Activated T-helper 9 cell treated with anti-CD3 and anti-CD28 coated beads, Interleukin-2, amount 50 U/mL, for 16 hours (primary cell): ENCODE measurements around the gene CXCR4.
"Not testable (repeated sequence)": the region's sequence is repeated elsewhere in the genome, so short reads cannot be mapped to it uniquely, and the experiment has no call there.

Experiments used
- DNase-seq: peaks from one replicate; pipeline ENCODE4 v3.0.0-alpha.2; 2020; ENCODE audit warnings: low read depth

CXCR4 gene

GRCh38 chr2:136114382-136114781 is 3.6 kb downstream of the CXCR4 start:
- no peak for DNase-seq

- DNase-seq: no peak
These were observed 4.6 kb downstream of the CXCR4 start for GRCh38 chr2:136113209-136113971.

- no peak for DNase-seq
These were observed 5.4 kb downstream of the CXCR4 start for GRCh38 chr2:136112317-136113208.

- DNase-seq: no peak
These were observed 6.2 kb downstream of the CXCR4 start for GRCh38 chr2:136111711-136112110.

GRCh38 chr2:136110526-136110925 is 7.4 kb downstream of the CXCR4 start:
- DNase-seq: no peak

GRCh38 chr2:136108463-136108862 is 9.5 kb downstream of the CXCR4 start:
- no peak for DNase-seq

- no peak for DNase-seq
These were observed 10.6 kb downstream of the CXCR4 start for GRCh38 chr2:136107051-136108033.

- no peak for DNase-seq
These were observed 11.4 kb downstream of the CXCR4 start for GRCh38 chr2:136106505-136106904.

GRCh38 chr2:136104977-136105376 is 13.0 kb downstream of the CXCR4 start:
- no peak for DNase-seq

GRCh38 chr2:136101042-136101441 is 16.9 kb downstream of the CXCR4 start:
- no peak for DNase-seq

GRCh38 chr2:136098441-136098840 is 19.5 kb downstream of the CXCR4 start:
- no peak for DNase-seq

GRCh38 chr2:136093583-136093982 is 24.4 kb downstream of the CXCR4 start:
- DNase-seq: no peak

- no peak for DNase-seq
These were observed 26.1 kb downstream of the CXCR4 start for GRCh38 chr2:136091899-136092298.

GRCh38 chr2:136087901-136088460 is 30.0 kb downstream of the CXCR4 start:
- not testable (repeated sequence) for DNase-seq

GRCh38 chr2:136086253-136087016 is 31.5 kb downstream of the CXCR4 start:
- no peak for DNase-seq

- DNase-seq: no peak
These were observed 32.3 kb downstream of the CXCR4 start for GRCh38 chr2:136085453-136086209.

GRCh38 chr2:136081582-136082210 is 36.3 kb downstream of the CXCR4 start:
- DNase-seq: no peak

- DNase-seq: no peak
These were observed 37.8 kb downstream of the CXCR4 start for GRCh38 chr2:136080114-136080513.

- DNase-seq: no peak
These were observed 40.8 kb downstream of the CXCR4 start for GRCh38 chr2:136077107-136077506.

- no peak for DNase-seq
These were observed 42.5 kb downstream of the CXCR4 start for GRCh38 chr2:136075476-136075875.
